NCI-H510A (cell line): ENCODE results near the gene LRRC73.
"Not testable (repeated sequence)": the region's sequence is repeated elsewhere in the genome, so short reads cannot be mapped to it uniquely, and the experiment has no call there.

Experiments
- DNase-seq: peaks from one replicate; lab custom pipeline; 2025; lab: John Stamatoyannopoulos, UW

Gene LRRC73

DNA sequence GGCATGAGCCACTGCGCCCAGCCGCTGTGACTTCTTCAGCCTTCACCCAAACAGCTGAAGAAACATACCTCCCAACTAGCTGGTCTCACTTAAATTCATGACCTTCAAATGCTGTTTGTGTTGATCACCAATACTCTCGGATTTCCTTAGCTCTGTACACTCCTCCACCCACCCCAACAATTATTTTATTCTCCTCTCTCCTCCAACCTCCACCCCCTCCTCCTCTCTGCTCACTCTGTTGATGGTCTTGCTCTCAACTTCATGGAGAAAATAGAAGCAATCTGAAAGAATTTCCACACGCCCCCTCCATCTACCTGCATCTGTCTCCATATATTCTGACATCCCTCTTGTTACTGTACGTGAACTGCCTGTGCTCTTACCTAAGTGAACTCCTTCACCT is 48.2 kb downstream of the LRRC73 start:
- no peak for DNase-seq

DNA sequence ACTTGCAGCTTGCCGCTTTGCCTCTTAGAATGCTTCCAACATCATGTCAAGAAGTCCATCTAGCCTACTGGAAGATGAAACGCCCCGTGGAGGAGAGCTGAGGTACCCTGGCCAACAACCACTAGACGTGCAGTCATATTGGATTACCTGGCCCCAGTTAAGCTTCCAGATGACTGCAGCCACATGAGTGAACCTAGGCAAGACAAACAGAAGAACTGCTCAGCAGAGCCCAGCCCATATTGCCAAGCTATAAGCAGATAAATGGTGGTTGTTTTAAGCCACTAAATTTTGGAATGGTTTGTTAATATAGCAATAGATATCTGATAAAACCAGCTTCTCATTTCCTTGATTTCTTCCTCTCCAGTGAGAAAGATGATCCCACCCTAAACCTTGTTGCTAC is 50.1 kb downstream of the LRRC73 start:
- DNase-seq = no peak

DNA sequence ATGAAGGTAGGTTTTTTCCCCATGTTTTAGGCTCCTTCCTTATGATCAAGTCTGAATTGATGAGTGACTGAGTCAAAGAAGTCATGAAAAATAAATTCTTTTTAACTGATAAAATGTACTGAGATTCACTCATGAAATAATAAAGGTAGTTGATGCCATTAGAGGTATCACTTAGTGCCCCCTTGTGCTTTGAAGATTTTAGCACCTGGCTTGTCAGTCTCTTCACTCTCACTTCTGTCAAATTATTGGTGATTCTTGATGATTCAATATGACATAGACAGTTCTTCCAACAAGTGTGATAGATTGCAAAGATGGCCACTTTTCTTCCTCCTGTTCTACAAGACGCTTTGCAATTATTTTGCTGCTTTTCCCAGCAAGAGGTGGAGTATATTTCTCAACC is 50.6 kb downstream of the LRRC73 start:
- no peak for DNase-seq

DNA sequence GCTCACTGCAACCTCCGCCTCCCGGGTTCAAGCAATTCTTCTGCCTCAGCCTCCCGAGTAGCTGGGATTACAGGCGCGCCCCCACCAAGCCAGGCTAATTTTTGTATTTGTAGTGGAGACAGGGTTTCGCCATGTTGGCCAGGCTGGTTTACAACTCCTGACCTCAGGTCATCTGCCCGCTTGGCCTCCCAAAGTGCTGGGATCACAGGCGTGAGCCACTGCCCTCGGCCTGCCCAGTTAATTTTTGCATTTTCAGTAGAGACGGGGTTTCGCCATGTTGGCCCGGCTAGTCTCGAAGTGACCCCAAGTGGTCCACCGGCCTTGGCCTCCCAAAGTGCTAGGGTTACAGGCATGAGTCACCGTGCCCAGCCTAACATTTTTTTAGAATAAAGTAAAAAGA is 52.0 kb downstream of the LRRC73 start:
- not testable (repeated sequence) for DNase-seq

DNA sequence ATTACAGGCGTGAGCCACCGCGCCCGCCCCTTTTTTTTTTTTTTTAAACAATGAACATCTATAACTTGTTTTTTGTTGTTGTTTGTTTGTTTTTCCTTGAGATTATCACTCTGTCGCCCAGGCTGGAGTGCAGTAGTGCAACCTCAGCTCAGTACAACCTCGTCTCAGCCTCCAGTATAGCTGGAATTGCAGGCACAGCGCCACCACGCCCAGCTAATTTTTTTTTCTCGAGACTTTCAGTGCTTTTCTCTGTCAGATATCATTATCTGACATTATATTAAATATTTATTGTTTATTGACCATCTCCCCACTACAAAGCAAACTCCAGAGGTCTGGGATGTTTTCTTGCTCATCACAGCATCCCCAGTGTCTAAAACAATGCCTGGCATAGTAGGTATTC is 52.5 kb downstream of the LRRC73 start:
- no peak for DNase-seq
